NCI-H526 treated with DMSO at 0.1 percent for 48 hours (cell line): Measurements from ENCODE around the gene SLC27A4.

Source experiments
- DNase-seq: peaks from one replicate; lab custom pipeline; 2025; lab: John Stamatoyannopoulos, UW

The SLC27A4 gene

DNA sequence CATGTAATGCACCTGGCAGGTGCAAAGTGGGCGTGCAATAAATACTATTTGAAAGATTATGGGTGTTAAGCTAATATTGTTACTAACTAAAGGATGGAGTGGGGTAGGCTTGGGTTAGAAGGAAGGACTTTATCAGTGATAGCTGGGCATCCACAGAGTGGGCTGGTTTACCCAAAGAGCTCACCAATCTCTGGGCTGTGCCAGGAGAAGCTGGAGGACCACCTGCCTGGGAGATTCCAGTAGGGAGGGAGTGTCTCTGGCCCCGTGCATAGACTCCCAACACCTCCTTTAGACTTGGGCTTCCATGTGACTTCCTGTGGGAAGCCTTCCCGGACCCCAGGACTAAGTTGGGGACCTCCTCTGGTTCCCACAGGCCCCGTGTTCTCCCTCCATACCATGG is 25.2 kb downstream of the SLC27A4 start:
- DNase-seq, result no peak

DNA sequence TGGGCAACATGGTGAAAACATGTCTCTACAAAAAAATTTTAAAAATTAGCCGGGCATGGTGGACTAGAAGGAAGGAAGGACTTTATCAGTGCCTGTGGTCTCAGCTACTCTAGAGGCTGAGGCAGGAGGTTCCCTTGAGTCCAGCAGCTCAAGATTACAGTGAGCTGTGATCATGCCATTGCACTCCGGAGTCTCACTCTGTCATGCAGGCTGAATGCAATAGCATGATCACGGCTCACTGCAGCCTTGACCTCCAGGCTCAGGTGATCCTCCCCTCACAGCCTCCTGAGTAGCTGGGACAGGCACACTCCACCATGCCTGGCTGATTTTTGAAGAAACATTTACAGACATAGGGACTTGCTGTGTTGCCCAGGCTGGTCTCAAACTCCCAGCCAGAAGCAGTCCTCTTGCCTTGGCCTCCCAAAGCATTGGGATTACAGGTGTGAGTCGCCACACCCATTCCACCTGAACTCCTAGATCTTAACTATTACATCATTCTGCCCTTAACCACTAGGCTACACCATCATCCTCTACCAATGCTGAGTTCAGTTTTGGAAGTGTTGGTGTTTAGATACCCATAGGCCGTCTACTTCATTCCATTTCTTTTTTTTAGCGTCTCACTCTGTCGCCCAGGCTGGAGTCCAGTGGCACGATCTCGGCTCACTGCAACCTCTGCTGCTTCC is 28.8 kb downstream of the SLC27A4 start:
- DNase-seq, result no peak

DNA sequence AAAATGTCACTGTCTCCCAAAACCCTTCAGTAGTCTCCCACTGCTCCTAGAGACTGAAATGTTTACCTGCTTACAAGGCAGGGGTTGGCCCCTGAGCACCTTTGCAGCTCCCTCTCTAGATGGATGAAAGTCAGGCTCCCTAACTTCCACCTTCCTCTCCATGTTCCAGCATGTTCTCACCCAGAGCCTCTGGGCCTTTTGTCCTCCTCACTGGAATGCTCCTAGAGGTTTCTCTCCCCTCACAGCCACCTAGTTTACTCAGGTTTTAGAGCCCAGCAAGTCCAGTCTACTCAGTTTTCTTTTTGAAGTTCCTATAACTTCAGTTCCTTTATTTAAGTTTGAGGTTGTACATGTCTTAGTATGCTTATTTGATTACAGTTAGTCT is 30.0 kb downstream of the SLC27A4 start:
- no peak for DNase-seq

DNA sequence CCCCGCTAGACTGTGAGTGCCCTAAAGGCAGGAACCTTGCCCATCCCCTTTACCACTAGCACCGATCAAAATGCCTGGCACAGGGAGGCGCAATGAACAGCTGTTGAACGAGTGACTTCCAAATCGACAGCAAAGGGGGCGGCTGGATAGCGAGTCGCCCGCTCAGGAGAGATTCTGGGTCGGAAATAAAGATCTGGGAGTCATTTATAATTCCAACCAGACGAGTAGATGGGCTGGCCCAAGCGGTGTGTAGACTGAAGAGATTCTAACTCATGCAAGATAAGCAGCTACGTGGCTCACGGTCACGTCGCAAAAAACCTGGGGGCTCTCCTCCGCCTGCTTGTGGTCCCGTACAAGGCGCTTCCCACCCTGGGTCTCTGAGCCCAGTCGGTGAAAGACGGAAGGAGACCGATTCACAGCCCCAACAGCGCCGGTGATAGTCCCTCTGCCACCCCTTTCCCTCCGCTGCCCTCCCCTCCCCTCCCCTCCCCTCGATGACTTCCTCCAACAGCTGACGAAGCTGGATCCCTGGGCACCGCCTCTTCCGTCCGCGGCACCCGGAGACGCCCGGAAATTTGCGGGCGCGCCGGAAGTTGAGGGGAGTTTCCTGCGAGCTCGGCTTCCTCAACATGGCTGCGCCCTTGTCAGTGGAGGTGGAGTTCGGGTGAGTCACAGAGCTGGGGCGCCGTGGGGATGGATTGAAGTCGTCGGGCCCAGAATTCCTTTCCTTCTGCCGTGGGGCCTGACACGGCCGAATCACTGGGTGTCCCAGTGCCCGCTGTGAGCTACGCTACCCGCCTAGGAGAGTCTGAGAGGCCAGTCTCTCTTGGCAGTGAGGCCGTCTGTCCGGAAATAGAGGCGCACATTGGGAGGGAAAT is 30.7 kb downstream of the SLC27A4 start, which contains the start of gene URM1:
Gene URM1 (plus strand): TSS at position 623 of the 878 bp plus-strand sequence. CDS start 7 bp downstream, at position 630.
- DNase-seq, result peak; percentile 57

DNA sequence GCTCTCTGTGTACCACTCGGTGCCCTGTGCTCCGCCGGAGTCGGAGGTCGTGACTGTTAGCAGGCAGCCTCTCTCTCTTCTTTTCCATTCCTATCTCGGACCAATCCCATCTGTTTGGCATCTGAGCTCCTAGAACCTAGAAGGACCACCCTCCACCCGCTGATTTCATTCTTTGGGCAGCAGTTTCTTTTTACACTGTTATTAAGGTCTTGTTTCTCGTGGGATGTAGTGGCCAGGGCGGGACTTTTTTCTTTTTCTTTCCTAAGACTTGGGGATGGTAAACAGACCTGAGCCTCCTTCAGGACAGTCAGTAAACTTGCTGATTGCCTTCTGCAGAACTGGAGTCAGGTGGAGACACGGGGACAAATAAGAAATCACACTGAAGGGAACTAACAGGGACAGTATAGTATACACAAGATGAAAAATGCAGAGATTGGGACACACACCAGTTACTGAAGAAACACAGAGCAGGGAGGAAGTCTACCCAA is 31.3 kb downstream of the SLC27A4 start:
- no peak for DNase-seq

DNA sequence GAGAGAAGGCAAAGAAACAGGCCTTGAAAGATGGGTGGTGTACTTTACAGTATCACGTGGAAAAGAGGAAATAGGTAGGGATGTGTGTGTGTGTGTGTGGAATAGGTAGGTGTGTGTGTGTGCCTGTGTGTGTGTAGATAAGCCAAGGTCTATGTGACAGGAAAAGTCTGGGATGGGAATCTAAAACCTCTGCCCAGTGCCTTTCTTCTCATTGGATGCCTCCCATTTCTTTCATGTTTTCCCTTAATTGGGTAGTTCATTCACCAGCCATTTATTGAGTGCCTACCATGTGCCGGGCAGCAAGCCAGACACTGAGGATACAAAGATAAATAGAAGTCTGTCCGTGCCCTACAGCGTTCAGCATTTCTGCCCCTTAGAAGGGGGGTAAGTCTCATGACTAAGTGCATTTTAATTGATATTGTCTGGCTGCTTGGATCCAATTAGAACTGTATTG is 31.9 kb downstream of the SLC27A4 start:
- DNase-seq, result no peak

DNA sequence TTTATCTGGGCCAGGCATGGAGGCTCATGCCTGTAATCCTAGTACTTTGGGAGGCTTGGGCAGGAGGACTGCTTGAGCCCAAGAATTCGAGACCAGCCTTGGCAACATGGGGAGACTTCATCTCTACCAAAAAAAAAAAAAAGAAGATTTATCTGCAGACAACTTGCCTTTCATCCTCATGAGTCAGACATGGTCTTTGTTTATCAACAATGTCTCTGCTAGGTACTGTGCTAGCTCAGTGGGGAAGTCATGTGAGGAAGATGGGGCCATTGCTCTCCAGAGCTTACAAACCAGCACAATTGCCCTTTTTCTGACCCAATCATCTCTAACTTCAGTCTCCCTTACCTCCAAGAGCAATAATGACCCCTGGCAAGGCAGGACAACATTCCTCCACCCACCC is 32.5 kb downstream of the SLC27A4 start:
- no peak for DNase-seq

DNA sequence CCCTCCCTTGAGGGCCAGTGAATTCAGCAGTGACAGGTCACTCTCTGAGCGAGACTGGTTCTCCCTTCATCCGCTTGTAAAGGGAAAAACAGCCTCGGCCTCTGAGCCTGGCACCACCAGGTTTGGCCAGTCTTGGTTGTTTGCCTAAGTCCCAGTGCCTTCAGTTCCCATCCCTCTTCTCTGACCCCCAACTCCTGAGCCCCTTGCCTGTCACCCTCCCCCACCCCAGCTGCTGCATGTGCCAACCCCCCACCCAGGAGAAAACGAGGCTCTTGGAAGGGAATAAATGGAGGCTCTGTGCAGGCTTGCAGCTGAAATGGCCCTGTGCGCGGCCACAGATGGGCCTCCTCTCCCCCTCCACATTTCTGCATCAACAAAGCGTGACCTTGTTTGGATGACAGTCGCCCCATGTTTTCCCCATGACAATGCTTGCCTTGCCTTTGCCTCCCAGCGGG is 33.9 kb downstream of the SLC27A4 start:
- DNase-seq, result no peak

DNA sequence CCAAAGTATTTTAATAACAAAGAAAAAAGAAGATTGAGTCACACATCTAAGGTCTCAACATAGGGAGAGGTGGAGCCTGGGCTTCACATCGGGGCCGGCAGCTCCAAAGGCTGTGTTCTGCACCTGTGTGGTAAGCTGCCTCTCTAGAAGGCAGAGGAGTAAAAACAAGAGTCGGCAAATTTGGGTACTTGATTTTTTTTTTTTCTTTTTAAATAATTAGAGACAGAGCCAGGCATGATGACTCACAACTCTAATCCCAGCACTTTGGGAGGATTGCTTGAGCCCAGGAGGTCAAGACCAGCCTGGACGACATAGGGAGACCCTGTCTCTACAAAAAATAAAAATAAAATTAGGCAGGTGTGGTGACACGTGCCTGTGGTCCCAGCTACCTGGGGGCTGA is 35.5 kb downstream of the SLC27A4 start:
- DNase-seq, result no peak

DNA sequence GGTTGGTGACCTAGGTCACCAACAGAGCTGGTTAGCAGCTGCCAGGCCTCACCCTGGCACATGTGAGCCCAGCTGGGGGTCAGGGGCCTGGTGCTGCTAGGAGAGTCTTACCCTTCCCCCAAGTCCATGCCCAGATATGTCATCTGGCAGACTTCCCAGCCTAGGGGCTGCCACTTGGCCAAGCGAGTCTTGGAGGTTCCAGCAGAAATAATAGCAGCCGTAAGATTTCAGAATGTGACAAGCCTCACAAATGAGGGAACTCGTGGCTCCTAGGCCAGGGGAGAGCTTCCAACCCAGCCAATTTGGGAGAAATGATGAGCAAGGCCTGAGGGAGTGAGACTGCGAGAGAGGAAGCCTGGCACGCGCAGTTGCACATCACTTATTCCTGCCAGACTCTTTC is 41.9 kb downstream of the SLC27A4 start:
- no peak for DNase-seq

DNA sequence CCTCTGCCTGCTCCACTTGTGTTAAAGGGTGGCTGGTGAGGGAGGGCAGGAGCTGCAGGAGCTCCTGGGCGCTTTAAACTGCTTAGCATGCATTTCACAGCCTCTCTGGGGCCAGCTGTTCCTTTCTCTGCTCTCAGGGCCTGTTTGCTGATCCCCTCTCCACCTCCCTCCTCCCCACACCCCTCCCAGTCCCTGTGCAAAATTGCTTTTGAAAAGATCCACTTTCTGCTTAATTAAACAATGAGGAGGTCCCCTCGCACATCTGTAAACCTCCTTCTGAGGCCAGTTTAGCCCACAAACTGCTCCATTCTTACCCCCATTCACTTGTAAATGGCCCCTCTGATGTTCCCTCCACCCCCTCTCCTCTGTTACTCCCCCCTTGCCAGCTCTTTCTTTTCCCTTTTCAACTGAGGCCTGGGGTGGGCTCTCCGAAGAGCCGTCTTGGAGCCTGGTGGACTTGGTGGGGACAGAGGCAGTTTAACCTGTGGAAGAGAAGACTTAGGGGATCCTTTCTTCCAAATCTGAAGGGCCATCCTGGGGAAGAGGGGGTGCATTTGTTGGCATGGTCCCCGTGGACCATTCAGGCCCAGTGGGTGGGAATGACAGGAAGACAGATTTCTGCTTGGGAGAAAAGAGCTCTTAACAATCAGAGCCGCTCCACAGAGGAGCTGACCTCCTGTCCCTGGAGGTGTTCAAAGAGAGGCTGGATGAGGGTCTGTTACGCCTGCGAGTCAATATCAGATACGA is 42.9 kb downstream of the SLC27A4 start:
- no peak for DNase-seq

DNA sequence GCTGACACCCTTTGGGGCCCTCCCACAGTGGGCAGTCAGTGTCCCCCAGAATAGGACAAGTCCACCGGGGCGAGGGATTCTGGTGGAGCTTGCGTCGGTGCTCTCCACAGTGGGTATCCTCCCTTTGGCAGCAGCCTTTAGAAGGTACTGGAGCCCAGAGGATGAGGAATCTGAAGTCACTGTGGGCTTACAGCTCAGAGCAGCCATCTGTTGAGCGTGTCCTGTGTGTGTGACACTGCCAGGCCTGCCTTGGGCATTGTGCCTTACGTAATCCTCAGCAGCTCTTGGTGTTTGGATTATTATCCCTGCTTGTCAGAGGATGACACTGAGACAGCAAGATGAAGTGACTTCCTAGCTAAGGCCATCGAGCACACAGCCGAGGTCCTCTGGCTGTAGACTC is 43.5 kb downstream of the SLC27A4 start:
- no peak for DNase-seq

DNA sequence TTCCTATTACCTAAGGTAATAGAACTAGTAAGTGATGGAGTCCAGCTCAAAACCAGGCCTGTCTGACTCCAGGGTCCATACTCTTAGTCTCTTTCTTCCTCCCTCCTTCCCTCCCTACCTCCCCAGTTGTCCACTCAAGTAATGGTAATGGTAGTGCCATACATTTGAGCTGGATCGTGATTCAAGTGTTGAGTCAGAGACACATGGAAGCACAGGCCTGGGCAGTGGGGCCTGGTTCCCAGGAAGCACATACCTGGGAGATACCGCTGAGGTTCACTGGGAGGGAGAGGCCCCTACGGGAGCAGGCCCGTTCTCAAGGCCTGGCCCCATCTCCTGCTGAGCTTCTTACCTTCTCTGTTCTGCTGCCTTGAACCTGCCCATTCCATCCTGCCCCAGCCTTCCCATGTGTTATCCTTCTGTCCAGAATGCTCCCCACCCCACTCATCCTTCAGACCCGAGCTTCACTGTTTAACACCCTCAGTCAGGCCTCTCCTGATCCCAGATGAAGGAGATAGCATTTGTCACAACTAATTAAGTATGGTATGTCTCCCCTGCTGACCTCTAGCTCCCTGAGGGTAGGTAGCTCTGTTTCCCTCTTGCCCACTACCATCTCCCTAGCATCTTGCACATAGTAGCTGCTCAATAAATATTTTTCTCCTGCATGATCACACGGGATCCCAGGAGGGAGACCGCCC is 44.6 kb downstream of the SLC27A4 start:
- no peak for DNase-seq

DNA sequence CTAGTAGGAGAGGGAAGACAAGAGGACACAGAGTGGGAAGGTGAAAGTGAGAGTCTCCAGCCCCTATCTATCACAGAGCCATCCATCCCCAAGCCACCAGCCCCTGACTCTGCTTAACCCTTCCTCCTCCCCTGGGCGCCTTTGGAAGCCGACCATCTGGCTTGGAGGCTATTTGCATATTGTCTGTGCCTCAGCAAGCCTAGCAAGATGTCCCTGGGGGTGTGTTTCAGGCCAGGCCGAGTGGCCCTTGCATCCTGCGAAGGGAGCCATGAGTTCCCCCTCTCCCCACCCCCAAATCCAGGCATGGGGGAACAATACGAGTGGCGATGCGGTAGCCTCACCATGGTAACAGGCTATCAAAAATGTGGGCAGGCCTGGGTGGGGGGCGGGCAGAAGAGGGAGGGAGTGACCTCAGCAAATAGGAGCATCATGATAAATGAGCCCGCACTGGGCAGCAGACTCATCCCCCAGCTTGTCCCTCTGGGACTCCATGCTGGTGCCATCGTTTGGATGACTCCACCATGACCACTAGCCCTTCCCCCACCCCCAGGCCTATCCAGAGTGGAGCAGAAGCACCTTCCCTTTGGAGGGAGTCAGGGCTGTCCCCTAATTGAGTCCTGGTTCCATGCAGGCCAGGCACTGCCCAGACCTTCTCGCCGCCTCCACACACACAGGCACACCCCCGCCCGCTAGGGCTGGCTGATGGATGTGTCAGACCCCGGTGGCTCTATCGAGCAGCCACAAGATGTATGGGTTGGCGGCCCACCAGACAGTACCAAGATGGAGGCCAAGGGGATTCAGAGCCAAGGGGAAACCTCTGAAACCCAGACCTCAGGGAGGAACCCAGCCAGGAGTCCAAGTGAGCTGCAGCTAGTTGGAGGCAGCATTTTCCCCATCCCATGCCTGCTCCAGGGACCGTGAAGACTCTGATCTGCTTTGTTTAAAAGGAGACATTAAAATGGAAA is 45.5 kb downstream of the SLC27A4 start:
- DNase-seq, result no peak

DNA sequence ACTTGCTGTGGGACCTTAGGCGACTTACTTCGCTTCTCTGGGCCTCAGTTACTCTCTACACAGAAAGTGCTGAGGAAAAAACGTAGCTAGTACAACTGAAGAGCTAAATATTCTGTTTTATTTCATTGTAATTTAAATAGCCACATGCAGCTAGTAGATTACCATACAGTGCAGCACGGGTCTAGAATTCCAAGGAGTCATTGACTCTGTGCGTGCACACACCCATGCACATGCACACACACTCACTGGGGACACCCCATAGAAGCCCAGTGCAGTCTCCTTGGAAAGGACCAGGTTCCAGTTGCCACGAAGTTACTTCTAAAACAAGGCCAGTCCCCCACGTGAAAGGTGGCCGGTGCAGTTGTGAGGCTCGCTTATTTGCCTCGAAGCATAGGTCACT is 47.8 kb downstream of the SLC27A4 start:
- no peak for DNase-seq

DNA sequence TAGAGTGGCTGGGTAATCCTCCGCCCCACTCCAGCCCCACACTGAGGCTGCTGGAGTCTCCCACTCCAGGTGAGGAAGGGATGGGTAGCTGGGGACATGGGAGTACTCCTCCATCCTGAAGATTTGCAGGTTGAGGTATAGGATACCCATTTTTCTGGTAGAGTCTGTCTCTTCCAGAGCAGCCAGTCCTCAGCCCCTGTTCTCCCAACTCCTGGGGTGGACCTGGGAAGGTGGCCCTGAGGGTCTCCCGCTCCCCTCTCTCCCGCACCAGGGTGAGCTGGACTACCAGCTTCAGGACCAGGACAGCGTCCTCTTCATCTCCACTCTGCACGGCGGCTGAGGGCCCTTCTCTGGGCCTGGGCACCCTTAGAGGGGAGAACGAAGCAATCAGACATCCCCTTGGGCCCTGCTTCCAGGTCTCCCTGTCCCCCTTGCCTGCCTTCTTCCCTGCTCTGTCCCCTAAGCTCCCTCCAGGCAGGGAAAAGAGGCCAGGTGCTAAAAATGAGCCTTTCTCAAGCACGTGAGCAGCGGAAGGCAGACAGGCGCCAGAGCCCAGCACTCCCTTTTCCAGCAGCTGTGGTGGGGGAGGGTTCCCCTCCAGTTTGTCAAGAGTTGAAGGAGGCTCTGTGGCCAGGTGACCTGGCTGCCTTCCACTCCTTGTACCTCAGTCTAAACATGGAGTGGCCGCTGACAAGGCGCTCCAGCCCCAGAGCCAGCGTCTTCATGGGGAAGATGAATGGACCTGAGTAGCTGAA is 49.2 kb downstream of the SLC27A4 start:
- DNase-seq, result no peak

DNA sequence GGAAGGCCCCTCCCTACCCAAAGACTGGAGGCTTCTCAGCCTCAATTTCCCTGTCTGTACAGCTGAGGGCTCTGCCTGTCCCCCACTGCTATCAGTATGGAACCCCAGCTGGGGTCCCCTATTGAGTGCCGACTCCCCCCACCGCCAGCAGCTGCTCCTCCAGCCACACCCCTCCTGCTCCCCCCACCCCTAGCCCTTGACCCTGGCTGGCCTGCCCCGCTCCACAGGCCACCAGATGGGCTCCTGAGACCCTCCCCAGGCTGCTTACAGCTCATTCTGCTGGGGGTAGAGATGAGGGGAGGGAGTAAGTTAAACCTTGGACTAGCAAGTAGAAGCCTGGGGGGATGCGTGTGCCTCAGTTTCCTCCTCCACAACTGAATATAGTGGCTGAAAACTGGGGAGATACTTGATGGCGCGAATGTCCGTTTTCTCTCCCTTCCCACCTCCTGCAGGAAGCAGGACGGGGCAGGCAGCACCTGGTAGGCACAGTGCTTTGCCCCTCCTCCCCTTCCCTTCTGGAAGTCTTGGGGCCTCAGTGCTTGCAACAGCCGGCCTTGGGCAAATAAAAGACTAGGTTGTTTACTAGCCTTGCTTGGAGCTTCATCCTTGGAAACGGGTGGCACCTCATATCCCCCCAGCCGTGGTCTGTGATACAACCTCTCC is 50.0 kb downstream of the SLC27A4 start:
- DNase-seq, result no peak

DNA sequence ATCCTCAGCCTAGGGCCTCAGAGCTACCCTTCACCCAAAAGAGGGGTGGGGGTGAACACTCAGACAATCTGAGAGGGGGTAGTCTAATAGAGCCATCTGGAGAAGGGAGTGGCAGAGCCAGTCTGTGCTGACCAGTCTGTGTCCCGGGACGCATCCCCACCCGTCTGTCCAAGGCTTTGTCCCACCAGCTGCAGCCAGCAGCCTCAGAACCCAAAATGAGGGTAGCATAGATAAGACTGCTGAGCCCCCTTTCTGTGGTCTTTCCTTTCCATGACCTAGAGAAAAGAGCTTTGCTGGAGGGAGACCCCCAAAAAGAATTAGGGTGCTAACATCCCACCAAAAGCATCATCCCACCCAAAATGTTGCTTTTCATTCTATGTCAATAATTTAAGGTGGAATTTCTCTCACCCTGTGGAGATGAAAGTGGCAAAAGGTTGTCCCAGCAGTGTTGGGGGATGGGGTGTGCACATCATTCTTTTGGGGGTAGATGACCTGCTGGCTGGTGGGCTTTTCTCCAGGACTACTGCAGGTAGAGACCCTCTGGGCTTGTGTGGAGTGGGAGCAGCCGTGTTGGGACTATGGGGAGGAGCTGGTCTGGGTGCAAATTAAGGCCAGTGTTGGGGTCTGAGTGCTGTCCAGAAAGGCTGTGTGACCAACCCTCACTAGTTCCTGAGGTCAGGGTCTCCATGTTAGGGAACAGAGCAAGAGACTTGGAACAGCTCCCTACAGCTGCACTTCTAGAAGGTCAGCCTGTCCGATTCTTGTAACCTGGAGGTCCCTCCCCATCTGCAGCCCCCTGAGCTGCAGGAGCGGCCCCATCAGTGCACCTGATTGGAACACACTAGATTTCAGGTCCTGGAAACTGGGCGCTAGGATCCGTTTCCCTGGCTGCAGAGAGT is 50.7 kb downstream of the SLC27A4 start:
- DNase-seq, result no peak
